Esophagus (tissue), 2 donors: ENCODE data around the gene AFF4. TPM values are rescaled to one million over a fixed set of nuclear protein-coding genes. Genes with fewer than 3 reads are reported as not detected.

ENCODE experiments used
- H3K27ac ChIP-seq, 2 donors: one replicate each; pipeline ENCODE4 v1.5.1; 2013; ENCODE audit warnings: low read depth in 2 of 2, mild to moderate bottlenecking in 2 of 2, inconsistent platforms in 1 of 2, low read length in 1 of 2, moderate library complexity in 1 of 2
- H3K27me3 ChIP-seq, 2 donors: one replicate each; pipeline ENCODE4 v1.6.1; 2013; ENCODE audit warnings: low read length in 2 of 2, control low read depth in 1 of 2, mild to moderate bottlenecking in 1 of 2; ENCODE audit not compliant: insufficient read depth in 2 of 2, control insufficient read depth in 1 of 2
- H3K36me3 ChIP-seq, 2 donors: one replicate each; pipeline ENCODE4 v1.6.1; 2013; ENCODE audit warnings: low read length in 1 of 2; ENCODE audit not compliant: control insufficient read depth in 2 of 2, insufficient read depth in 2 of 2
- H3K4me1 ChIP-seq, 2 donors: one replicate each; pipeline ENCODE4 v1.6.1; 2013; ENCODE audit warnings: low read length in 1 of 2; ENCODE audit not compliant: control insufficient read depth in 2 of 2, insufficient read depth in 2 of 2
- H3K4me3 ChIP-seq, 2 donors: one replicate each; pipeline ENCODE4 v1.5.1; 2013; ENCODE audit warnings: low read length in 2 of 2, mild to moderate bottlenecking in 2 of 2, low read depth in 1 of 2, moderate library complexity in 1 of 2
- H3K9me3 ChIP-seq, 2 donors: one replicate each; pipeline ENCODE4 v1.6.1; 2013; ENCODE audit warnings: mild to moderate bottlenecking in 2 of 2, low read depth in 1 of 2, low read length in 1 of 2, moderate library complexity in 1 of 2; ENCODE audit not compliant: control insufficient read depth in 2 of 2, insufficient read depth in 1 of 2
- WGBS, 2 donors: extraction: QIAGEN DNeasy Blood & Tissue Kit; methylation state at CpG; one replicate each; pipeline ENCODE4 v1.1.7; 2013; 5-methylcytosine and 5-hydroxymethylcytosine counted together
- polyA plus RNA-seq, 2 donors: library from polyadenylated mRNA; stranded (reverse); fragments of 200-250 nt; gene quantifications; one replicate each; pipeline ENCODE4 v1.2.3, GENCODE V29; 2013
- donor health status: healthy with polysubstance abuse.
- donor health status: Bipolar disorder and iron deficiency.

AFF4 gene
- polyA plus RNA-seq, 2 donors, result 10.4 to 12.6 TPM

- H3K36me3 ChIP-seq, result peaks cover 5 to 6% of the 10 kb centered on the region in 2 donors
- no peak overlapping the region for H3K27ac ChIP-seq
- H3K4me3 ChIP-seq, result no peak overlapping the region
- WGBS, 2 donors, result 82% methylated on average over 6 of the region's 6 CpGs
- no peaks in the 10 kb centered on the region for H3K27me3 ChIP-seq
- H3K9me3 ChIP-seq, result peaks cover 0 to 3% of the 10 kb centered on the region in 2 donors
- H3K4me1 ChIP-seq, result peaks cover 0 to 18% of the 10 kb centered on the region in 2 donors
Measured at GRCh38 chr5:132826424-132827082, 136.9 kb downstream of the AFF4 start.

GRCh38 chr5:132825834-132826391, 137.5 kb downstream of the AFF4 start:
- no peaks in the 10 kb centered on the region for H3K27me3 ChIP-seq
- H3K4me1 ChIP-seq, result peaks cover 0 to 18% of the 10 kb centered on the region in 2 donors
- no peak overlapping the region for H3K27ac ChIP-seq
- H3K9me3 ChIP-seq, result peaks cover 0 to 3% of the 10 kb centered on the region in 2 donors
- 50 to 52% methylated on average over 39 to 43 of the region's 43 CpGs for WGBS, 2 donors
- peaks cover 5 to 6% of the 10 kb centered on the region in 2 donors for H3K36me3 ChIP-seq
- H3K4me3 ChIP-seq, result peak overlapping the region in 1 of 2 donors; percentile 43

Other genes with a start within 250 kb of the AFF4 start
- gene KIF3A, start 226.1 kb downstream of the AFF4 start, polyA plus RNA-seq, result 1 to 10 TPM; 2.0 to 2.4 TPM
- under 1 TPM; 0.04 to 0.05 TPM for gene CCNI2, start 216.2 kb downstream of the AFF4 start, polyA plus RNA-seq
- gene SEPTIN8, start 186.4 kb downstream of the AFF4 start, polyA plus RNA-seq, result 10 to 100 TPM; 22.1 to 23.3 TPM
- gene SOWAHA, start 150.3 kb downstream of the AFF4 start, polyA plus RNA-seq, result under 1 TPM; 0.07 to 0.18 TPM
- 1 to 10 TPM; 3.3 to 5.6 TPM for gene SHROOM1, start 133.0 kb downstream of the AFF4 start, polyA plus RNA-seq
- under 1 TPM; 0.16 to 0.55 TPM for gene GDF9, start 97.2 kb downstream of the AFF4 start, polyA plus RNA-seq
- gene UQCRQ, start 97.0 kb downstream of the AFF4 start, polyA plus RNA-seq, result 100 to 1,000 TPM; 351 to 424 TPM
- 1 to 10 TPM in 1 of 2 donors, under 1 TPM in 1; 0.73 to 2.2 TPM for gene LEAP2, start 90.0 kb downstream of the AFF4 start, polyA plus RNA-seq
- gene ZCCHC10, start 62.9 kb upstream of the AFF4 start, polyA plus RNA-seq, result 10 to 100 TPM; 22.0 to 23.4 TPM
- 100 to 1,000 TPM in 1 of 2 donors, 10 to 100 TPM in 1; 60.6 to 103 TPM for gene HSPA4, start 88.4 kb upstream of the AFF4 start, polyA plus RNA-seq